ENCODE results near the gene RAB24. TPM values are rescaled to one million over a fixed set of nuclear protein-coding genes. Genes with fewer than 3 reads are reported as not detected.
"Not testable (repeated sequence)": the region's sequence is repeated elsewhere in the genome, so short reads cannot be mapped to it uniquely, and the experiment has no call there.

The RAB24 gene
- polyA plus RNA-seq, 2 of the 4 experiments (the other 2 are of a cell fraction), result 31.2 to 33.7 TPM

DNA sequence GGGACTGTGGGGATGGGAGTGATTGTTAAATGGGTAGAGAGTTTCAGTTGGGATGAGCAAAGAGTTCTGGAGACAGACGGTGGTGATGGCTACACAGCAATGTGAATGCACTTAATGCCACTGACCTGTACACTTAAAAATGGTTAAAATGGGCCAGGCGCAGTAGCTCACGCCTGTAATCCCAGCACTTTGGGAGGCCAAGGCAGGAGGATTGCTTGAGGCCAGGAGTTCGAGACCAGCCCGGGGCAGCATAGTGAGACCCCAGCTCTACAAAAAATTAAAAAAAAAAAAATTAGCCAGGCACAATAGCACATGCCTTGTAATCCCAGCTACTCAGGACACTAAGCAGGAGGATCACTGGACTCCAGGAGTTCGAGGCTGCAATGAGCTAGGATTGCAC, 40.3 kb upstream of the RAB24 start (continued):
- no peak for TF ChIP-seq POLR2A (IDR thresholded peaks at IDR 0.05; ENCODE audit: low read length)

GRCh38 chr5:177343000-177343399, 39.5 kb upstream of the RAB24 start:
- CTCF ChIA-PET, result interaction anchor here (1.7 kb wide), 1 partner anchor 25 kb away, joined by 5 read pairs; no protein-coding TSS in a partner anchor
- H3K9me3 ChIP-seq, result not testable (repeated sequence)

GRCh38 chr5:177339107-177339638, 35.7 kb upstream of the RAB24 start:
- Histone ChIP-seq H3K4me1 (0 out of 3 replicates have a peak, but pooled peaks cover 10% of the 10 kb centered on the region), H3K4me2 (no peak overlapping the region), H3K4me3 (no peak overlapping the region), H3K9me3 (no peaks in the 10 kb centered on the region), H3K27ac (no peak overlapping the region)
- ATAC-seq, result no peak
- no peak for DNase-seq (ENCODE audit: low read depth in 1 of 2, low spot score in 1 of 2)
- no peak for FAIRE-seq
- CTCF ChIA-PET, result interaction anchor here (1.0 to 2.6 kb wide), 6 partner anchors 19 to 64 kb away, joined by 4 to 9 read pairs (median 4); no protein-coding TSS in a partner anchor
- 71% methylated on average over 10 of the region's 11 CpGs for WGBS (ENCODE audit: missing lambda C conversion rate)
- TF ChIP-seq E2F6 (IDR thresholded peaks at IDR 0.05; ENCODE audit: borderline replicate concordance, low read depth) (no peak), ELK1 (IDR thresholded peaks at IDR 0.05; ENCODE audit: low read depth, low read length) (no peak), KDM1A (IDR thresholded peaks at IDR 0.05; ENCODE audit: low read depth) (no peak), RFX5 (IDR thresholded peaks at IDR 0.05) (no peak), CTCF (IDR thresholded peaks at IDR 0.05) (no peak), HES2 (IDR thresholded peaks at IDR 0.05) (no peak), RAD21 (conservative IDR thresholded peaks at IDR 0.05 in 1 of 2, IDR thresholded peaks at IDR 0.05 in 1 of 2) (no peak), ZSCAN20 (CRISPR knock-in tag; IDR thresholded peaks at IDR 0.05) (no peak), FOSL2 (IDR thresholded peaks at IDR 0.05) (no peak), FOSL2 (CRISPR knock-in tag; IDR thresholded peaks at IDR 0.05) (no peak), HMGXB4 (CRISPR knock-in tag; IDR thresholded peaks at IDR 0.05; ENCODE audit: borderline replicate concordance) (no peak), ESRRA (IDR thresholded peaks at IDR 0.05; ENCODE audit: borderline replicate concordance, low read length) (no peak), CHD4 (IDR thresholded peaks at IDR 0.05; ENCODE audit: borderline replicate concordance) (no peak), FOSB (CRISPR knock-in tag; IDR thresholded peaks at IDR 0.05) (no peak), REST (IDR thresholded peaks at IDR 0.05) (no peak), CEBPB (IDR thresholded peaks at IDR 0.05) (no peak)
- POLR2A ChIA-PET, result no interaction called here

More at GRCh38 chr5:177343000-177343399, 39.5 kb upstream of the RAB24 start:
- H3K4me3 ChIP-seq; DNase-seq (ENCODE audit: low read depth in 1 of 2, low spot score in 1 of 2); H3K4me1 ChIP-seq; FAIRE-seq; ATAC-seq; H3K4me2 ChIP-seq; H3K27ac ChIP-seq: not testable (repeated sequence)
- 95% methylated on average over 14 of the region's 14 CpGs for WGBS (ENCODE audit: missing lambda C conversion rate)
- POLR2A ChIA-PET, result interaction anchor here (0.6 kb wide), 1 partner anchor 206 kb away, joined by 4 read pairs; no protein-coding TSS in a partner anchor
